ENCODE data around the gene GRIK4.

DNA sequence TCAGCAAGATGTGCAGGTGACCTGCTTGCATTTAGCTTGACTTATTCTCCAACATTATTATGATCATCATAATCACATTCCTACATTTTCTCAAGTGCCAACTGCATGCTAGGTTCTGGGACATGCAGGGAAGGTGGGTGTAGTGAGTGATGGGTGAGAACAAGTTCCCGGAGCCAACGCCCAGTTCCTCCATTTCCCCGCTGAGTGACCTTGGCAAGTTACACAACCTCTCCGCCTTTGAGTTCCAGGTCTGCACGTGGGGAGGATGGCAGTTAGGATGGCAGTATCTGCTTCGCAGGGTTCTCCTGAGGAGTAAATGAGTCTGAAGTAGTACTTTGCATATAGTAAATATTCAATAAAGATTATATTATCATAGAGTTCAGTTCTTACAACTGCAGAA is 140.3 kb downstream of the GRIK4 start:
- TF ChIP-seq, protein P1, sequence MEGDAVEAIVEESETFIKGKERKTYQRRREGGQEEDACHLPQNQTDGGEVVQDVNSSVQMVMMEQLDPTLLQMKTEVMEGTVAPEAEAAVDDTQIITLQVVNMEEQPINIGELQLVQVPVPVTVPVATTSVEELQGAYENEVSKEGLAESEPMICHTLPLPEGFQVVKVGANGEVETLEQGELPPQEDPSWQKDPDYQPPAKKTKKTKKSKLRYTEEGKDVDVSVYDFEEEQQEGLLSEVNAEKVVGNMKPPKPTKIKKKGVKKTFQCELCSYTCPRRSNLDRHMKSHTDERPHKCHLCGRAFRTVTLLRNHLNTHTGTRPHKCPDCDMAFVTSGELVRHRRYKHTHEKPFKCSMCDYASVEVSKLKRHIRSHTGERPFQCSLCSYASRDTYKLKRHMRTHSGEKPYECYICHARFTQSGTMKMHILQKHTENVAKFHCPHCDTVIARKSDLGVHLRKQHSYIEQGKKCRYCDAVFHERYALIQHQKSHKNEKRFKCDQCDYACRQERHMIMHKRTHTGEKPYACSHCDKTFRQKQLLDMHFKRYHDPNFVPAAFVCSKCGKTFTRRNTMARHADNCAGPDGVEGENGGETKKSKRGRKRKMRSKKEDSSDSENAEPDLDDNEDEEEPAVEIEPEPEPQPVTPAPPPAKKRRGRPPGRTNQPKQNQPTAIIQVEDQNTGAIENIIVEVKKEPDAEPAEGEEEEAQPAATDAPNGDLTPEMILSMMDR (IDR thresholded peaks at IDR 0.05), result no peak
- no peak for TF ChIP-seq POLR2A (IDR thresholded peaks at IDR 0.05)
